GM19468 (cell line): ENCODE data around the gene PCF11.

ENCODE experiments used
- ATAC-seq: cut with Tn5 transposase; IDR thresholded peaks from one replicate; pipeline ENCODE4 v1.9.1; 2021; ENCODE audit warnings: mild to moderate bottlenecking, moderate library complexity, moderate number of reproducible peaks; ENCODE audit not compliant: unreplicated experiment; ENCODE audit errors: extremely low read depth

Gene PCF11

DNA sequence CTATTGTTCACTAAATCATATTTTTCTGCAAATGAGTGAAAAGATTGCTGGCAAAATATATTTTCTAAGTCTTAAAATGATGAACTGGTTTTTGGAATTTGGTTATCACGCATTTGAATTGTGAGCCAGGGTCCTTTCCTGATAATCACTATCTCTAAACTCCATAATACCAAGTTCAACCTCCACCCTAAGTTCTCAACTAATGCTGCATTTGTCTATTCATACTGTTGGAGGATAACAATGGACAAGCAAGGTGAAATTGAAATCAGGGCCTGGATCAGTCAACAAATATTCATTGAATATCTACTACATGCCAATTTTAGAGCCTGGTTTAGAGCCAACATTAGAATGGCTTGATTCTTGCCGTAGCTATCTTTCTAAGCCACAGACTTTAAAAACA, 4.7 kb upstream of the PCF11 start:
- no peak for ATAC-seq

- ATAC-seq = no peak
Measured at GRCh38 chr11:83153764-83154163, 3.2 kb upstream of the PCF11 start.

GRCh38 chr11:83156144-83156995, 561 bp upstream of the PCF11 start:
- ATAC-seq = peak; percentile 95

DNA sequence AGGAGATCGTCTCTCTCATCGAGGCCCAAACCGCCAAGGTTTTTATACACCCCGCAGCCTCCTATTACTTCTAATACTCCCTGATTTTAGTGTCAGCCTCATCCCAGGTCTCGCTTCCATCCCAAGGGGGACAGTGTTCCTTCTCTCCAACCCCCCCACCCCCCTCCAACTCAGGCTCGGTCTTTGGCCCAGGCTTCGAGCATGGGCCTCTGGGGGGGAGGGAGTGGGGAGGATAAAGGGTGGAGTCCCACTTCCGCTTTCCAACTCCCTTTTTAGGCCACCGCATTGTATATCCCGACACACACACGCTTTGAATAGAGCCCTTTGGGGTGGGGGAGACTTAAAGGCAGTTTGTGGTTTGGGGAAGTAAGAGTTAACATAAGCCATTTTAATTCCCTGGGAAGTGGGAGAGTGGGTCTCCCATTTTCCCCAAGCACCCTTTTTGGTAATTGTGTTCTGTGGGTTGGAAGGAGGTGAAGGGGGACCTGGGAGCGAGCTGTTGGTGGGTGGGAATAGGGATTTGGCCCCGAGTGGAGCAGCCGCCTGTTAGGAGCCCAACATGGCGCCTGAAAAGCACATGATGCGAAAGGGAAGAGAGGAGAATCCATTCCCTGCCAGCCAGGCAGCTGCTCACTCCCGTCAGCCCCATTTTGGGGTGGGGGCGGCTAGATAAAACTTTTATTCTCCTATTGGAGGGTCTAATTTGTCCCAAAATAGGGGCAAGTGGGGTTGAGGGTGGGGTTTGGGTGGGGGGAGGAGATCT, 844 bp downstream of the PCF11 start:
- no peak for ATAC-seq

- ATAC-seq = no peak
Measured at GRCh38 chr11:83158357-83158786, 1.4 kb downstream of the PCF11 start.

DNA sequence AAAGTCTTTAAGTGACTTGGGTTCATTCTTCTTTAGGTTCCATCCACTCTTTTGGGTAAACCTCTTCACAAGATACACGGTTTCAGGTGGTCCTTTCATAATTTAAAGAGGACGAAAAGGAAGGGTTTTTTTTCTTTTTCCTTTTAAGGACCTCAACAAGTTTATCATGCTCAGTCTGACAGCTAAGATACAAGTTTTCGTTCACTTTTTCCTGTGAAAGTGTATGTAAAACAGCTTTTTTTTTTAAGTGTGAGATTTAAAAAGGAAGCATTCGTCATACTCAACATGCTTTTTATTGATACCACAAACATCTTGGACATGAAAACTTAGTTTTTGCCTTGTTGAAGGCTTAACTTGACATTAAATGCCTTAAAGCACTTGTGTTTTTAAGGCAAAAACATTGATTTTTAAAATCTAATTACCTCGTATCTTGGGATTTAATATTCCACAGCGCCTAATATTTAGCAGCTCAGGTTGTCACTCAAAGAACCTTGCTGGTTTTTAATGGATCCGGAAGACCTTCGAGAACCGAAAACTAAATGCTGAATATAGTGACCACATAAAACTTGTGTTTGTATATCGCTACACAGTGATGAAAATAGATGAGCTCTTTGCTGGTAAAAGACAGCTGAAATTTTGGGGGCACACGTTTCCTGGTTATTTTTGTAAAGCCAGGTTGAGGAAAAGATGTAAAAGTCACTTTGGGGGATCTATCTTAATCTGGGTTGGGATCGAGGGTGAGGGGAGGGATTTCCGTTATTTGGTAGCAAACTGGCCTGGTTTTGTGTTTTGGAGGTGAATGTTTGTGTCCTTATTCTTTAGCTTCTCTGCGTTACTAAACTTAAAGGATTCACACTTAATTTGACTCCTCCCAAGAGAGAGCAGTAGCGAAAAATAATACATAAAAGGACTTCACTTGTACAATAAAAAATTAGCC, 2.3 kb downstream of the PCF11 start:
- no peak for ATAC-seq

DNA sequence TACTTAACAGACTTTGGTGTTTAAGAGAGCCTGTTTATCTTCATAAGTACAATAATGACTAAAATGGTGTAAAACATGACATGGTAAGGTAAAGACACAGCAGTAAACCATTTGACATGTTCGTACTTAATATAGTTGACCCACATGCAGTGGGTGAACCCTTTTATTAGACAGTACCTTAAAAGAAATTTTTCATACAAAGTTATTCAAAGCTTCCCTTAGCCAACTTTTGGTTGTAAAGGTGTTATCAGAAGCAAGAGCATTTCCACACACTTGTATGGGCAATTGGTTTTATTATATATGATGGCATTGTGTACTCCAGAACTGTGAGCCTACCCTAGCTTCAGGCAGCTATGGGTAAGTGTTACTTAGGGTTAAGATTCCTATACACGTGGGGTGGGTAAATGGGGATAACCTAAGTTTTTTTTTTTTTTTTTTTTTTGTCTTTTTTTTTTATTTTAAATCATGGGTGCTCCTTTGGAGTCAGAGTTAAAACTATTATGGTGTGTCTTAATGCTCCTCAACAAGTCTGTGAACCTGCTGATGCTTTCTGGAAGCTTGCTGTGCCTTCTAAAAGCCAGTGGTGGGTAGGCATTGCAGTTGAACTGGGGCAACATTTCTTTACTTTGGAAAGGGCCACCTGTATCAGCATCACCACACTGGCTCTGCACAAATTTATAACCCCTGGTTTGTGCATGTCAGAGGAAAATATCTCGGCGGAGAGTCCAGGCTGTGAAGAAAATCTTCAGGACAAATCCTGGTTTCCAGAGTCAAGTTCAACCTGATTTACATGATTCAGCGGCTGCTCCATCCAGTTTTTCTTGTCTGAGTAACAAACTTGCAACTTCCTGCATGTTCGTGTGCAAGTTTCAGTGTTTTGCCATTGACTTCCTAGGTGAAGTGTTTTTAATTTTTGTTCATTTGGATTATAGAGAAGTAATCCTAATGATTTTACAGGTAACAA, 3.3 kb downstream of the PCF11 start:
- ATAC-seq = no peak

DNA sequence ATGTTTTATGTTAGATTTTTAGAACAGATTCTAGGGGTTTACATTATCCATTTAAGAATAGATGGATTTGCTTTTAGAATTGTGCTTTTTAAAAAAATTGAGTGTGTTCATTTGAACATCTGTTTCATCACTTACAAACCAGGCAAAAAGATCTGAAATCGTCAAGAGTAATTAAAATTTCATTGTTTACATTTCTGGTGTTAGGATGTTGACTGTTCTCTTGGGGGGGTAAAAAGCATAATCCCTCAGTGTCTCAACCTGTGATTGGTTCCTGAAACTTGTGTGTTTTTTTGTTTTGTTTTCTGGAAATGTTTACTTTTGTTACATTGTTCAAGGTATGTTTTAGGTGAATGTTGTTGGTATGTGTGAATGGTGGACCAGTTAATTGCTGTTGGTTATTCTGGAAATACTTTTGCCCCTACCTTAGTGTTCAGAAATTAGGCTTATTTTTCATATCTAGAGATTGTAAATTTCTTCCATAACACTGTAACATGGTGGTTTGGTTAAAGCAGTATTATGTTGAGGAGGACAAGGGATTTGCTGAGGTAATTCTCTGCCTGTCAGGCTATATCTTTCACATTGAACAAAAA, 4.8 kb downstream of the PCF11 start:
- ATAC-seq = no peak

GRCh38 chr11:83162377-83162776, 5.4 kb downstream of the PCF11 start:
- ATAC-seq = no peak

GRCh38 chr11:83166193-83166866, 9.4 kb downstream of the PCF11 start:
- no peak for ATAC-seq

DNA sequence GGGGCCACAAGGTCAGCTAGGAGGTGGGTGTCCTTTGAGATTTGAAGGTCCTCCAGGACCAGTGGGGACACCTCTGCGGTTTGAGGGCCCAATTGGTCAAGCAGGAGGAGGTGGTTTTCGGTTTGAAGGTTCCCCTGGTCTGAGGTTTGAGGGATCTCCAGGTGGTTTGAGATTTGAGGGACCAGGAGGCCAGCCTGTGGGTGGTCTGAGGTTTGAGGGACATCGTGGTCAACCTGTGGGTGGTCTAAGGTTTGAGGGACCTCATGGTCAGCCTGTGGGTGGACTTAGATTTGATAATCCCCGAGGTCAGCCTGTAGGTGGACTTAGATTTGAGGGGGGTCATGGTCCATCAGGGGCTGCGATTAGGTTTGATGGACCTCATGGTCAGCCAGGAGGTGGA, 11.8 kb downstream of the PCF11 start:
- no peak for ATAC-seq

DNA sequence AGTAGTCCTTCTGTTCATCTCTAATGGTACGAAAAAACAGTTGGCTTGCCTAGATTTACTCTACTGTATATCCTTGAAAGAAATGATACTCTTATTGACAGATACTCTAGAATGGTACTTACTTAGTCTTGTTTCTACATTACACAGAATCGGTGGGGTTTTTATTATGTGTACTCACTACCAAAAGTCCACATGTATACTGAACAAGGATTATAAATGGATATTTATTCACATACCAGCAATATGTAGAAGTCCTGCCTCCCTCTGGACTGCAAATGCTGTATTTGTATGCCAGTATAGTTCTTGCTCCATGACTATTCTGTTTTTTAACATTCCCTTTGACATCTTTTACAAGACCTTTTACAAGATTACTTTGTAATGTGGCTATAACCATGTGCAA, 13.9 kb downstream of the PCF11 start:
- ATAC-seq = no peak

DNA sequence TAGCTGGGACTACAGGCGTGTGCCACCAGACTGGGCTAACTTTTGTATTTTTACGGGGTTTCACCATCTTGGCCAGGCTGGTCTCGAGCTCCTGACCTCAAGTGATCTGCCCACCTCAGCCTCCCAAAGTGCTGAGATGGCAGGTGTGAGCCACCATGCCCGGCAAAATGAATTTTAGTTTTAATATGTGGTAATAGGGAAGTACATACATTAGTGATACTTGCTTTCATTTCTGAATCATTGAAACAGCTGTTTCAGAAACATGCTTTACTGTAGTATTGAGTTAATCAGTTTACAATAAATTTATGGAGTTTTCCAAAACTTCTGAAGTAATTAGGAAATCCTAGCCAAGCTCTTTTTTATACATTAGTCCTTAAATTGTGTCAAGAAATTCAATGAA, 15.6 kb downstream of the PCF11 start:
- no peak for ATAC-seq

DNA sequence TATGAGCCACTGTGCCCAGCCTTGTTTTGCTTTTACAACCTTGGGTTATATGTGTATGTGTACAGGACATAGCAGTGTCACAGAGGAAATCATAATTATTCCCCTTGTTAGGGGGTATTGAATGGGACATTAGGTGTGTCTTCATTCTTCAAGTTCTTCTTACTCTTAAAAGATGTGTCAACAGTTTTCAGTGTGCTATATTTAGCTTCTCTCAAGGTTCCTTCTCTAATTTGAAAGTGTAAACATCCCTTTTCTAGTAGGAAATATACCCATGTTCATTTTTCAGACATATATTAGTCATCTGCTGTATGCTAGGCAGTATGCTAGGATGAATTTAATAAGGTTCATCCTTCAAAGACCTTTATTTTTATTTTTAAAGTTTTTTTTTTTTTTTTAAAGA, 17.1 kb downstream of the PCF11 start:
- ATAC-seq = no peak

DNA sequence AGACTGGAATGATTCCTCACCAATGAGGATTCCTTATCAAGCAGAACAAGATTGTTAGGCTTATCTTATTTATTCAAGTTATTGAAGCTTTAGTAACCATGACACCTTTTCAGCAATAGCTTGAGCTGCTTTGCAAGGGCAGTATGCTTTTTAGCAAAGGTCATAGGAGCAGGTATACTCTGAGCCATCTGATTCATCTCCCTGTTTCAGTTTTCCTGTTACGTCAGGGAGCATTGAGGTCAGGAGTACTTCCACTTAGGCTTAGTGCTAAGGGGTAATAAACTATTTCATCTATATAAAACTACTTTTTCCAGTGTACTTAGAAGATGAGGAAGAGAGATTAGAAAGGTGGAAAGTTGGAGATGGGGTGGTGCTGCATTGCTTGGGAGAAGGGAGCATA, 18.9 kb downstream of the PCF11 start:
- no peak for ATAC-seq

GRCh38 chr11:83181815-83182214, 24.9 kb downstream of the PCF11 start:
- ATAC-seq = no peak

DNA sequence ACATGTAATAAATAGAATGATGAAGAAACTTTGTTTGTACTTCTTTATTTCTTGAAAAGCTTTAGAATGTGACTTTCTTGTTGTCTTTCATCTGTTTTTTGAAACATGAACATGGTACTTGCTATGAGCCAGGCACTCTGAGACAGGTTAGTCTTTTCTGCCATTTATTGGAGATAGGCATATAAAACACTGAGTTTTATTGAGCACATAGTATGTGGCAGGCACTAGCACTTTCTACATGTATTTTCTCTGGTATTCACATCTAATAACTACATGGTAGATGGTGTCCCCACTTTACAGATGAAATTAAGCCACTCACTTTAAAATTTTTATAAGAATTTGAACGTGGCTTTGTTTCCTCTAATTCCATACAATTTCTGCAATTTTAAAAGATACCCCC, 28.8 kb downstream of the PCF11 start:
- ATAC-seq = no peak

GRCh38 chr11:83187465-83187864, 30.5 kb downstream of the PCF11 start:
- ATAC-seq = no peak
